Limb (tissue), 2 donors: Measurements from ENCODE around the gene ANKRD65.
"Not testable (repeated sequence)": the region's sequence is repeated elsewhere in the genome, so short reads cannot be mapped to it uniquely, and the experiment has no call there.

Experiments
- DNase-seq, 2 donors: peaks; one replicate each; pipeline ENCODE4 v3.0.0-alpha.2; 2016; ENCODE audit errors: extremely low spot score in 2 of 2

Gene ANKRD65

DNA sequence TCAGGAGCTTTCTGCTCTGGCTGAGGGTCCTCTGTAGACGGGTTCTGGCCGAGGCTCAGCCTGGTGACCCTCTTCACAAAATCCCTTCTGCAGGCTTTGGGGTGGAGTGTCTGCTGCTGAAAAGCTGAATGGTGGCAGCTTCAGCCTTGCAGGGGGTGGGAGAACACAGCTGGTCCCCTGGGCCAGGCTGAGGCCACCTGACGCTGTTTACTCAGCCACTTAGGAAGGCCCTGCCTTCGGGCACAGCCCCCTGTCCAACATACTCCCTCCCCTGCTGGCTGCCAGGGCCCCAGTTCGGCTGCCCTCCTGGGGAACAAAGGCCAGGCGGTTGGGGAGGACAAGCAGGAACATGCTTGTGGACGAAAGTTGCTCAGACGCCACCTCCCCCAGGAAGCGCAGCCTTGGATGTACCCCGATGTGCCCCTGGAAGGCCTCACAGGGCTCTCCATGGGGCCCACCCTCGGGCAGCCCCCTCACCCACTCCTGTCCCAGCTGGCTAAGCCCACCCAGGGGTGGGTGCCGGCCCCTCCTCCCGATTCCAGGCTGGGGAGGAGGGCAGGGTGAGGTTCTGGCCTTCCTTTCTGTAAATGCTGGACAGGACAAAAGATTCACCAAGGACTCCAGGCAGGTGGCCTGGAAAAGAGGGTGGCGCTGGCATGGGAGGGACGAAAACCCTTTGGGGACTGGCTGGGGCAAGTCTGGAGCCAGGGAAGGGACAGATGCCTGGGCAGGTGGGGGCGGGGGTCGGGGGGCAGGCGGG lies at the start of gene ANKRD65:
TSS of gene ANKRD65 (minus strand) at position 130 of the 760 bp plus-strand sequence. CDS start 271 bp downstream, outside the sequence.
- peak in 1 of 2 donors; percentile 32 for DNase-seq

DNA sequence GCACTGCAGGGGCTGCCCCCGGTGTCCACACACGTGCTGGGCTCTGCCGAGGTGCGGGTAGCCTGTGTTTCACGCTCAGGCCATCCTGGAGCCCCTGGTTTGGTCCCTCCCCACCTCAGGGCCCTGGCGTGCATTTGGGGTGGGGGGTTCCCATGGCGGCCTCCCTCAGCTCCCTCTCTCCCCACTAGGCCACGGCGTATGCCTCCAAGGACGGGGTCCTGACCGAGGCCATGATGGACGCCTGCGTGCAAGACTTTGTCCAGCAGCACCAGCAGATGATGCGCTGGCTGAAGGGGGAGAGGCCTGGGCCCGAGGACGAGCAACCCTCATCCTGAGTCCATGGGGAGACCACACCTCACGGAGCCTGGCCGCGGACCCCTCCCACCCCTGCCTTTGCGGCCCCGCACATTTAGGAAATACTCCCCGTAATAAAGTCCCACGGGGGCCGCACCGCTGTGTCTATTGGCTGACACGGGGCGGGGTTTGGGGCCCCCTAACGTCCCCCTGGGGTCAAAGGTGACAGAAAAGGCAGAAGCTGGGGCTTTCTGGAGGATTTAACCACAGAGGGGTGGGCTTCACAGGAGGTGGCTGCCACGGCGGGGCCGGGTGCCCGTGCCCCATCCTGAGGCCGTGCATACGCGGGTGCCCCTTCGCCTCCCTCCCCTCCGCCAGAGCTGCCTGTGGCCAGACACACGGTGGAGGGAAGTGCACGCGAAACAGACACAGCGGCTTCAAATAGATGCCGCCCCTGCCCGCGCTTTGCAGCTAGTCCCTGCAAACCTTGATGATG lies 47.3 kb upstream of the ANKRD65 start:
- DNase-seq: not testable (repeated sequence)

DNA sequence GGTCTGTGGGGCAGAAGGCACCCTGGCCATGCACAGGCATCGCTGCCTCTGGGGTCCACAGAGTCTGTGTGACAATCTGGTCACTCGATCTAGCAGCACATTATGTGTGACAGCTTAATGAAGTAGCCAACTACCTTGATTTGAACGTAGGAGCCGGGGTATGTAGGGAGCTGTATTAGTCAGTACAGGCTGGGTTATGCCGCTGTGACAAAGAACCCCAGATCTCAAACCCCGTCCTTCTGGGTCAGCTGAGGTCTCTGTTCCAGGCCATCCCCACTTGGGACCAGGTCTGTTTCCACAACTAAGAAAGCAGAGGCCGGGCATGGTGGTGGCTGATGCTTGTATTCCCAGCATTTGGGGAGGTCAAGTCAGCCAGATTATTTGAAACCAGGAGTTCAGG lies 42.2 kb upstream of the ANKRD65 start:
- no peak for DNase-seq

DNA sequence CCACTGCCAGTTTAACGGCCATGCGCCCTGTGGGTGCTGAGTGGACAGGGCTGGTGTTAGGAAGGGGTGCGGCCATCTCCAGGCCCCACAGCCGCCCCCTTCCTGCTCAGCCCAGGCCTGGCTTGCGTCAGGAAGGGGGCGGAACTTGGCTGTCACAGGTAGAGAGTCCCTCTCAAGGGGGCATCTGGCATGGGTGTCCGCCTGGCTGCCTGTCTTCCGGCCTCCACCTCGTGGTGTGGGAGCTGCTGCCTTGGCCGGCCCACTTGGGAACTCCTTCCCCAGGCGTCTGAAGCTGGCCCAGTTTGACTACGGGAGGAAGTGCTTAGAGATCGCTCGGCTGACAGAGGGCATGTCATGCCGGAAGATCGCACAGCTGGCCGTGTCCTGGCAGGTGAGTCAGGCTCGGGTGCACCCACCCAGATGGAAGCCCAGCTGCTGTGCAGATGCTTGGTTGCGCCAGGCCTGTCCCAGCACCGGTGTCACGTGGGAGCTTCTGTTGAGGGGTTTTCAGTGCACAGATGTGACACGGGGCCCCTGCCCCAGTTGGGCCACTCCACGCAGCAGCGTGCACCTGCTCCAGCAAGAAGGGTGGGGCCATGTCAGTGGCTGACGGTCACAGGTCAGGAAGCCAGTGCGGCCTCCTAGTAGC lies 41.4 kb upstream of the ANKRD65 start:
- DNase-seq: no peak

DNA sequence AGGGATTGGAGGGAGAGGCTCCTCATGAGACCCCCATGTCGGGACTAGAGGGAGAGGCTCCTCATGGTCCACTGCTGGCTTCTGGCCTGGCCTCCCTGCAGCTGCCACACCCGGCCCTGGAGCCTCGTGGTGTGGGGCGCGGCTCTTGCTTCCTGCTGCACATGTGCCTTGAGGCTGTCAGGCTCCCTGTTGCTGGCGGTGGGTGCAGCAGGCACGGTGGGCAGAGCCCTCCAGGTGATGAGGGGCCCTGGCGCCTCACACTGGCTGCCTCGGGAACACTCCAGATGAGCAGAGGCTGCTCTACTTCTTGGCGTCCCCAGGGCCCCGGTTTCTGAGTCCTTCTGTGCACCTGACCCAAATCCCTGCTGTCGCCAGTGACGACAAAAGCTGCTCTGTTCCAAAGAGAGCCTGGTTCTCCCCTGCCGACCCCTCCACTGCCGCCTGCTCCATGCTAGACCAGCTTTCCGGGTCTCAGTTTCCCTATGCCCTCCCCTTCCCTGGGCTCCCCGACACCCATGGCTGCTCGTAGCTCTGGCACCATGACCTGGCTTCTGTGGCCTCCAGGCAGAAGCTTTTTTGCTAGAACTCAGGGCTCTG lies 40.7 kb upstream of the ANKRD65 start:
- DNase-seq: no peak

DNA sequence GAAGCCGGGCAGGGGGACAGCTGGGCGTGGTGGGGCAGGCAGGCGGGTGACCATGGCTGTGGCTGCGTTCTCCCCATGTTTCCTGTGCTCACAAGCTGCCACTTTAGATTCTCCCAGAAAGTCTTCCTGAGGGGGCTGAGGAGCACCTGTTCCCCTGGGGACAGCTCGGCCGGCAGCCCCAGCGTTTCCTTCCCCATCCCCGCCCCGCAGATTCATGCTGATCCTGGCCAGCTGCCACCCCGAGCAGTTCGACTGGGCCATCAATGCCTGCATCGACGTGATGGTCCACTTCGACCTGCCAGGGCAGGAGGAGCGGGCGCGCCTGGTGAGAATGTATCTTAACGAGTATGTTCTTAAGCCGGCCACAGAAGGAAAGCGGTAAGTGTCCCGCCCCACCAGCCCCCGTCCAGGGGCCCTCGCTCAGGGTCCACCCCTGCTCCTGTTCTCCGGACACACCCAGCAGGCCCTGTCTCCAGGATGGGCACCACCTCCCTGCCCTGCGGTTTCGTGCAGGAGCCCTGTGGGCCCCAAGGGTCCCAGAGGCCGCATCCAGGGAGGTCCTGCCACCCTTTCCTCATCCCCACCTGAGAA lies 39.6 kb upstream of the ANKRD65 start:
- DNase-seq: no peak

DNA sequence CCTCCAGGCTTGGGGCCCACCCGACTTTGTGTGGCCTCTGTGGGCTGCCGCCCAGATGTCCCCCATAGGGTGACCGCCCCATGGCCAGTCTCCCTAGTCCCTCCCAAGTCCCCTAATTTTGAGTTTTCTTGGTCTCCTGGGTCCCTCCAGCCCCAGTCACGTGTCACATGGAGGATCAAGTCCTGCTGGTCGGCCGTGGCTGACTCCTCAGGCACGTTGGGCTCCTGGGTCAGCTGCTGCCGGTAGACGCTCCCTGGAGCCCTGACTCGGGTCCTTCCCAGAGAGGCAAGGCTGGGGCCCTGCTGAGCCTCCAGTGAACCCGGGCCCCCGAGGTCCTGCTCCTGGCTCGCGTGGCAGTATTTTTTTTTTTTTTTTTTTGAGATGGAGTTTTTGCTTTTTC lies 38.6 kb upstream of the ANKRD65 start:
- DNase-seq: not testable (repeated sequence)

DNA sequence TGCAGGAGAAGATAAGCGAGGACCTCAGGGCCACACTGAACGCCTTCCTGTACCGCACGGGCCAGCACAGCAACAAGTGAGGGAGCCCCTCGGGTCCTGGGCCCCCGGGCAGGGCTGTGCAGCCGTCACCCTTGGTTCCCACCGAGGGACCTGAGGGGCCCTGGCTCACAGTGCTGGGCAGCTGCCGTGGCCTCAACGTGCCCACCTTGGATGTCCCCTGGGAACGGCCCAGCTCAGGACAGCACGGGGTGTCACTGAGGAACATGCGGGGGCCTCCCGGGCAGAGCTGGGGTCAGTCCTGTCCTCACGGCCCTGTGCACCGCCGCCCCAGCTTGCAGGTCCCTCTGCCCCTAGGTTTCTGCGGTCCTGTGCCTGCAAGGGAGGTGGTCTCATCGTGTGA lies 38.1 kb upstream of the ANKRD65 start:
- DNase-seq: not testable (repeated sequence)

DNA sequence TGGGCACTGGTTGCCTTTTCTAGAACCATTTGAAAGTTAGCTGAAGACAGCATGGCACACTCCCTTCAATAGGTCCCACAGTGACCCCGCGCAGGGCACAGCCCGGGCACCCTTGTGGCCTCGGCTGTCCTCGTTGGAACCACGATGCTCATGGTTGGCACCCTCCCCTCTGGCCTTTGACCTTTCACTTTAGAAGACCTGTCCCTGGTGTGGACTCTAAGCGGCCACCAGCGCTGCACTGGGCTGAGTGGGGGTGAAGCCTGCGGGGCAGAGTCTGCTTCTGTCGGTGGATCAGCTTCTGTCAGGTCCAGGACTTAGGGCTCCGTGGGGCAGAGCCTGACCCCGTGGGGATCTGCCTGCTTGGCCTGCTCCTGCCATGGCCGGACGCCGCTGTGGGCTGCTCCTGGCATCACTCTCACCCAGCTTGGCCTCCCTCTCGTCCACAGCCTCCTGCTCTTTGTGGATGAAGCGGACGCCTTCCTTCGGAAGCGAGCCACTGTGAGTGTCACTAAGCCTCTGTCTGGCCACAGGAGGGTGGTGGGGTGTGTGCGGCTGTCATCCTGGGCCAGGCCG lies 35.7 kb upstream of the ANKRD65 start:
- DNase-seq: not testable (repeated sequence)

DNA sequence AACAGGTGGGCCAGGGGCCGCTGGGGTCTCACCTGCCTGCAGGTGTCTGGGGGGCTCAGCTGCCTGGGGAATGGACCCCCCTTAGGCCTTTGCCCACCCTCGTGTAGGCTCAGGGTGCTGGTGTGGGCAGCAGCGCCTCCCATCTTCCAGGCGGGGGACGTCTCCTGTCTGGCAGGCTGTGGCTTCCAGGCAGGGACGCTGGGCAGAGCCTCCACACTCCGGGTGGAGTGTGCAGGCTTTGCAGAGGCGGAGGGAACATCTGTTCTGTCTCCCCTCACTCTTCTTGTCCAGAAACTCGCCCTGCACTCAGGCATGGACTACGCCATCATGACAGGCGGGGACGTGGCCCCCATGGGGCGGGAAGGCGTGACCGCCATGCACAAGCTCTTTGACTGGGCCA lies 34.9 kb upstream of the ANKRD65 start:
- DNase-seq: not testable (repeated sequence)

DNA sequence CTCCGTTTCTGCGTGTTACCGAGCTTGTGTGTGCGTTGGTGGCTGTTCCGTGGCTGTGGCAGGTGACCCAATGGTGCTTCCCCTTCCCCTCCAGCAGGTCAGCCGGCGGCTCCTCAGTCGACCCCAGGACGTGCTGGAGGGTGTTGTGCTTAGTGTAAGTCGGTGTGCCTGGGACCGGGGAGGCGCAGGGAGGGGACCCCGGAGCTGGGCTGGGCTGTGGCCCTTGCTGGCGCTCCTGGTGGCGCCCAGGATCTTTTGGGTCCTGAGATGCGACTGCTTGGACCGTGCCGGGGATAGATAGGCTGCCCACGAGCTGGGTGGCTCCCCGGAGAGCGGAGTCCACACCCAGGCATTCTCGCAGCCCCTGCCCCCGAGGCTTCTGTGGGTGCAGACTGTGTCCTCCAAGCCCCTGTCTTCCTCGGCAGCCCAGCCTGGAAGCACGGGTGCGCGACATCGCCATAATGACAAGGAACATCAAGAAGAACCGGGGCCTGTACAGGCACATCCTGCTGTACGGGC lies 34.3 kb upstream of the ANKRD65 start:
- no peak for DNase-seq

DNA sequence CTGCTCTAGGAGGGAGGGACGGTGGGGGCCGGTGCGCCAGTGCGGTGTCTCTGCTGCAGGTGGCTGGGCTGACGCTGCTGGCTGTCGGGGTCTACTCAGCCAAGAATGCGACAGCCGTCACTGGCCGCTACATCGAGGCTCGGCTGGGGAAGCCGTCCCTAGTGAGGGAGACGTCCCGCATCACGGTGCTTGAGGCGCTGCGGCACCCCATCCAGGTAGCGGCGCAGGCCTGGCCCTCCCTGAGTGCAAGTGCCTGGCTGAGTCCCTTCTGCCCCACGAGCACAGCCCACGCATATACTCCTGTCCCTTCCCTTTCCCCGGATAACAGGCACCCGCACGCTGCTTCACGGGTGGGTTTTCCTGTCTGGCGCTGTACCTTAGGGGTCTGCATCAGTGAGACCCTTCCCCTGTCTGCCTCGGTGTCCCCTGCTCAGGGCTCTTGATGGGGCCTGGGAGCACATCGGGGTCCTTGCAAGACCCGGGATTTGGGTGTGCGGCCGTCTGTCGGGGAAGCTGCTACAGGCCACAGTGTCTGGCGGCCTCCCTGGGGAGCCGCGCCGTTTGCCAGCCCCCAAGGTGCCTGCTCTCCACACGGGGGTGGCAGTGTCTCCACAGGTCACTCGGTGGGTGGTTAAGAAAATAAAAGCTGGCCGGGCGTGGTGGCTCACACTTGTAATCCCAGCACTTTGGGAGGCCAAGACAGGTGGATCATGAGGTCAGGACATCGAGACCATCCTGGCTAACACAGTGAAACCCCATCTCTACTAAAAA lies 33.4 kb upstream of the ANKRD65 start:
- DNase-seq: not testable (repeated sequence)

DNA sequence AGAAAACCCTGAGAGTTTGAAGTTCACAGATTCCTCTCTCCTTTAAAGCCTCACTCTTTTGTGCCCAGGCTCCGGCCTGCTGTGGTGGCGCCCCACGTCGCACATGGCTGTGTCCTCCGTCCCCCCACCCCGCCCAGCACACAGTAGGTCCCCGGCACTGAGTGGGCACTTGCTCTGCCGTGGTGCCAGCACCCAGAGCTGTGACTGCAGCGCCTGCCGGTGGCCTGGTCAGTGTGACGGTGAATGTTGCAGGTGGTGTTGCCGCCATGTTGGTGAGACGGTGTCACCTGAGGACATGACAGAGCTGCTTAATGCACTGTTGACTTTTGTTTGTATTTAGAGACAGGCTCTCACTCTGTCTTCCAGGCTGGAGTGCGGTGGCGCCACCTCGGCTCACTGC lies 31.8 kb upstream of the ANKRD65 start:
- no peak for DNase-seq

DNA sequence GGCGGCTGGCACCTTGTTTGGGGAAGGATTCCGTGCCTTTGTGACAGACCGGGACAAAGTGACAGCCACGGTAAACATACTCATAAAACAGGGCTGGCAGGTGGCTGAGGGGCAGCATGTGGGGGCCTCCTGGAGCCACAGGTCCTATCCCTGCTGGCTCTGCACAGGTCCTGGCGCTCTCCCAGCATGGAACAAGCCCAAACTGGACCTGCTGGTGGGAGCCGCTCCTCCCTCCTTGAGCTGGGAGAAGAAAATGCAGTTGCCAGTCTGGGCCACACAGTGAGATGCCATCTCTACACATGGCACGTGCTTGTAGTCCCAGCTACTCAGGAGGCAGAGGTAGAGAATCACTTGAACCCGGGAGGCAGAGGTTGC lies 31.3 kb upstream of the ANKRD65 start:
- not testable (repeated sequence) for DNase-seq

DNA sequence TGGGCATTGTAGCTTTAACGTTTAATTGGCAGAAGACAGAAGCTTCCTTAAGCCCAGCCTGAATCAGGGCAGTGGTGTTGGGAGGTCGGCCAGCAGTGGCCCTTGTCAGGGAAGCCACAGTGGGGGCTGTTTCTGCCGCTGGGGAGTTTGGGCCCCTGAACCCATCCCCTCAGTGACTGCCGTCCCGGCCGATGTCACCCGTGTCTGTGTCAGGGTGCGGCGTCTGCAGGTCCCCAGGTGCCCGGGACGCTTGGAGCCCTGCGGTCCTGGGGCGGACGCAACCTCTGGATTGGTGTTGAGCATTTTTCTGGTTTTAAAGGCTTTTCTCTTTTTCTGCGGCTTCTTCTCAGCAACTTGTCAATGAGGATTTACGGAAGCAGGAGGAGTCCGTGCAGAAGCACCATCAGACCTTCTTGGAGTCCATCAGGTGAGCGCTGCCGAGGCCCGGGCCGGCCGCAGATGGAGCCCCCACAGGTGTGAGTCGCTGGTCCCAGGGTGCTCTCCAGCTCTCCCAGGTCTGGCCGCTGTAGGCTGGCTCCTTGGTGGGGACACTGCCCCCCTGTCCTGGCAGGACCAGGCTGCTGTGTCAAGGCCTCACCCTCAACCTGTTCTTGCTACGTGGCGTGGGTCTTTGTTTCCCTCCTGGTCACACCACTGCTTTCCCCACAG lies 30.8 kb upstream of the ANKRD65 start:
- DNase-seq: no peak

DNA sequence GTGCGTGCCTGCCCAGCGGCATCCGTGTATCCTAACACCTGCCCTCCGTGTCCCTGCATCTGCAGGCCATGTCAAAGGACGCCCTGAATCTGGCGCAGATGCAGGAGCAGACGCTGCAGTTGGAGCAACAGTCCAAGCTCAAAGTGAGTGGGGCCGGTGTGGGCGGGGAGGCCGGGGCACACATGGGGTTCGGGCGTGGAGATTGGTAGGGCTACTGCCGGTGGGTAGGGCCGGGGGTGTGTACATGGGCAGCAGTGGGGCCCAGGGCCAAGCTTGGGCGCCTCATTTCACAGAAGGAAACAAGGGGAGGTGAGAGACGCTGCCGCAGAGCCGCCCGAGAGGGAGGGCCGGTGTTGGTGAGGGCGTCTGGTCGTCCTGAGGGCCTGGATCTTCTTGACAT lies 29.5 kb upstream of the ANKRD65 start:
- DNase-seq: not testable (repeated sequence)

DNA sequence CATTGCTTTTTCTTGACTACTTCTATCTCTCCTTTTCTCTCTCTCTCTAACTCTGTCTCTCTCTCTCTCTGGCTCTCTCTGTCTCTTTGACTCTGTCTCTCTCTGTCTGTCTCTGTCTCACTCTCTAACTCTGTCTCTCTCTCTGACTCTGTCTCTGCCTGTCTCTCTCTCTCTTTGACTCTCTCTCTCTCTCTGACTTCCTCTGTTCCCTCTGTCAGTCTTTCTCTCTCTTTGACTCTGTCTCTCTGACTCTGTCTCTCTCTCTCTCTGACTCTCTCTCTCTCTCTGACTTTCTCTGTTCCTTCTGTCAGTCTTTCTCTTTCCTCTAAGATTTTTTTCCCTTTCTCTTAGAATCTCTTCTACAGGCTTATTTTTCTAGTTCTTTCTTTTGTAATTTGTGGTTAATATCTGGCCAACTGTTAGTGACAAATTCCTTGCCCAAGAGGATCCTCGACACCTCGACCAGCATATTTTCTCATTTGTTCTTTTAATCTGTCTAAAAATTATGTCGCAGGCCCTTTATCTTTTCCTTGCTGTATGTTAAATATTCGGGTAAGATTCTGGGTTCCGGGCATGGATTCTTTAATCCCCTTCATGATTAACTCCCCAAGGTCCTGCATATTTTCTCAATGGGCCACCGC lies 28.1 kb upstream of the ANKRD65 start, which contains the start of gene ATAD3C:
TSS of gene ATAD3C (plus strand) at position 591 of the 641 bp plus-strand sequence. CDS start 995 bp downstream, outside the sequence.
- no peak for DNase-seq

DNA sequence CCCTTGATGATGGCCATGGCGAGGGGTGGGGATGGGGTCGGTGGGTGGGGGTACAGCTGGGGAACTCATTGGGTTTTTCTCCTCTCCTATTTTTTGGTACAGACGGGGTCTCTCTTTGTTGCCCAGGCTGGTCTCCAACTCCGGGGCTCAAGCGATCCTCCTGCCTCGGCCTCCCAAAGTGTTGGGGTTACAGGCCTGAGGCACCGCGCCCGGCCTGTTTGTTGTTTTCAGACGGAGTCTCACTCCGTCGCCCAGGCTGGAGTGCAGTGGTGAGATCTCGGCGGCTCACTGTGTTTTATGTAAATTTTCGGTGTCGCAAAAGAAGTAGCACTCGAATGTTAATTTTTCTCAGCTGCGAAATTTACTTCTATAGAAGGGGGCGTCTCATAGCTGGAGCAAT lies 25.6 kb upstream of the ANKRD65 start:
- not testable (repeated sequence) for DNase-seq
